Stimulated activated CD4-positive, alpha-beta T cell treated with anti-CD3 and anti-CD28 coated beads, Interleukin-12 subunit alpha, Interleukin-12 subunit beta, amount 100 ng/mL, for 24 hours (primary cell): ENCODE data around the gene PDE4B.

Experiments
- DNase-seq, 2 experiments: peaks; one replicate each; pipeline ENCODE4 v3.0.0-alpha.2; 2020; ENCODE audit warnings: low read depth in 2 of 2

Gene PDE4B

GRCh38 chr1:66284746-66285145 is 492.1 kb downstream of the PDE4B start:
- DNase-seq = no peak

GRCh38 chr1:66285618-66286270 is 493.0 kb downstream of the PDE4B start:
- no peak for DNase-seq

- no peak for DNase-seq
These were observed 493.6 kb downstream of the PDE4B start for GRCh38 chr1:66286307-66286706.

- DNase-seq = no peak
These were observed 495.4 kb downstream of the PDE4B start for GRCh38 chr1:66288048-66288447.

- DNase-seq = no peak
These were observed 498.3 kb downstream of the PDE4B start for GRCh38 chr1:66290761-66291530.

GRCh38 chr1:66291531-66291864 is 498.8 kb downstream of the PDE4B start:
- no peak for DNase-seq

- no peak for DNase-seq
These were observed 499.6 kb downstream of the PDE4B start for GRCh38 chr1:66292305-66292704.

- DNase-seq = no peak
These were observed 500.2 kb downstream of the PDE4B start for GRCh38 chr1:66292944-66293343.

GRCh38 chr1:66294707-66295370 is 502.1 kb downstream of the PDE4B start:
- no peak for DNase-seq

GRCh38 chr1:66295803-66296202 is 503.1 kb downstream of the PDE4B start:
- DNase-seq = no peak

- DNase-seq = no peak
These were observed 503.7 kb downstream of the PDE4B start for GRCh38 chr1:66296370-66296769.

GRCh38 chr1:66296951-66297350 is 504.3 kb downstream of the PDE4B start:
- no peak for DNase-seq

GRCh38 chr1:66298464-66298863 is 505.8 kb downstream of the PDE4B start:
- no peak for DNase-seq

- DNase-seq = no peak
These were observed 507.7 kb downstream of the PDE4B start for GRCh38 chr1:66300280-66300971.

- DNase-seq = no peak
These were observed 508.3 kb downstream of the PDE4B start for GRCh38 chr1:66300972-66301451.

GRCh38 chr1:66302184-66302742 is 509.6 kb downstream of the PDE4B start:
- no peak for DNase-seq

GRCh38 chr1:66302815-66303214 is 510.1 kb downstream of the PDE4B start:
- no peak for DNase-seq

GRCh38 chr1:66303646-66304045 is 511.0 kb downstream of the PDE4B start:
- no peak for DNase-seq

- DNase-seq = no peak
These were observed 511.4 kb downstream of the PDE4B start for GRCh38 chr1:66304128-66304527.

- DNase-seq = no peak
These were observed 513.2 kb downstream of the PDE4B start for GRCh38 chr1:66305927-66306326.

- DNase-seq = no peak
These were observed 516.5 kb downstream of the PDE4B start for GRCh38 chr1:66309006-66309741.
